ENCODE data around the gene PRRC2C. TPM values are rescaled to one million over a fixed set of nuclear protein-coding genes. Genes with fewer than 3 reads are reported as not detected.
"Not testable (repeated sequence)": the region's sequence is repeated elsewhere in the genome, so short reads cannot be mapped to it uniquely, and the experiment has no call there.

The PRRC2C gene
- total RNA-seq, 2 donors from 2014 or later: 136 to 142 TPM

GRCh38 chr1:171532520-171532919 lies 47.2 kb downstream of the PRRC2C start:
- Histone ChIP-seq H3K9ac (ENCODE audit: low read depth in 2 of 2, low read length in 2 of 2) (no peak overlapping the region), H3K9me3 (no peaks in the 10 kb centered on the region), H3K27me3 (no peaks in the 10 kb centered on the region), H3K4me3 (no peak overlapping the region), H3K36me3 (peaks cover 24% of the 10 kb centered on the region), H3K4me1 (no peaks in the 10 kb centered on the region), H3K27ac (no peak overlapping the region)
- DNase-seq: no peak
- intact Hi-C loops (cut with DNase I): loop anchor here (10.0 kb wide), 1 partner anchor 52 kb away; no protein-coding TSS in a partner anchor
- TF ChIP-seq CTCF (IDR thresholded peaks at IDR 0.05): no peak

GRCh38 chr1:171545523-171545922 lies 60.2 kb downstream of the PRRC2C start:
- H3K27me3 ChIP-seq: no peaks in the 10 kb centered on the region
- H3K4me3 ChIP-seq: no peak overlapping the region
- no peaks in the 10 kb centered on the region for H3K4me1 ChIP-seq
- peaks cover 18% of the 10 kb centered on the region for H3K36me3 ChIP-seq
- intact Hi-C loops (cut with DNase I): no loop called here
- no peak for TF ChIP-seq CTCF (IDR thresholded peaks at IDR 0.05)
- no peak overlapping the region for H3K27ac ChIP-seq
- DNase-seq: no peak
- no peak overlapping the region for H3K9ac ChIP-seq (ENCODE audit: low read depth in 2 of 2, low read length in 2 of 2)
- H3K9me3 ChIP-seq: no peaks in the 10 kb centered on the region

DNA sequence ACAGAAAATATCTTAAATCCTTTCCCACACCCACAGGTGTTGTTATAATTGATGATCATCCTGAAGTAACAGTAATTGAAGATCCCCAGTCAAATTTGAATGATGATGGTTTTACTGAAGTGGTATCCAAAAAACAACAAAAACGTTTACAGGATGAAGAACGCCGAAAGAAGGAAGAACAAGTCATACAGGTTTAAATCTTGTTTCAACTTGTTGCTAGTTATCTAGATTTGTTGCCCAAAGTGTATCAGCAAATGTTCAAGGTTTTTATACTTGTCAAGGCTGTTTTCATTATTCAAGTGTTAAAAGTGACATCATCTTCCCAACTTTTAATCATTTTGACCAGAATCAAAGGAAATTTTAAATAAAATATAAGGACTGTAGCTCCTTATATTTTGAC lies 64.7 kb downstream of the PRRC2C start:
- no peaks in the 10 kb centered on the region for H3K27me3 ChIP-seq
- no peaks in the 10 kb centered on the region for H3K9me3 ChIP-seq
- H3K4me1 ChIP-seq: no peaks in the 10 kb centered on the region
- DNase-seq: no peak
- no peak for TF ChIP-seq CTCF (IDR thresholded peaks at IDR 0.05)
- intact Hi-C loops (cut with DNase I): no loop called here
- H3K9ac ChIP-seq (ENCODE audit: low read depth in 2 of 2, low read length in 2 of 2): no peak overlapping the region
- H3K4me3 ChIP-seq: no peak overlapping the region
- peaks cover 10% of the 10 kb centered on the region for H3K36me3 ChIP-seq
- no peak overlapping the region for H3K27ac ChIP-seq

GRCh38 chr1:171550598-171551100 lies 65.3 kb downstream of the PRRC2C start:
- H3K27me3 ChIP-seq; DNase-seq; H3K9ac ChIP-seq (ENCODE audit: low read depth in 2 of 2, low read length in 2 of 2); intact Hi-C loops (cut with DNase I); H3K4me1 ChIP-seq; H3K27ac ChIP-seq; H3K4me3 ChIP-seq; H3K9me3 ChIP-seq: not testable (repeated sequence)
- H3K36me3 ChIP-seq: peaks cover 14% of the 10 kb centered on the region

DNA sequence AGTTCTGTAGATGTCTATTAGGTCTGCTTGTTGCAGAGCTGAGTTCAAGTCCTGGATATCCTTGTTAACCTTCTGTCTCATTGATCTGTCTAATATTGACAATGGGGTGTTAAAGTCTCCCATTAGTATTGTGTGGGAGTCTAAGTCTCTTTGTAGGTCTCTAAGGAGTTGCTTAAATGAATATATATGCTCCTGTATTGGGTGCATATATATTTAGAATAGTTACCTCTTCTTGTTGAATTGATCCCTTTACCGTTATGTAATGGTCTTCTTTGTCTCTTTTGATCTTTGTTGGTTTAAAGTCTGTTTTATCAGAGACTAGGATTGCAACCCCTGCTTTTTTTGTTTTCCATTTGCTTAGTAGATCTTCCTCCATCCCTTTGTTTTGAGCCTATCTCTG lies 68.6 kb downstream of the PRRC2C start:
- H3K4me1 ChIP-seq; H3K9ac ChIP-seq (ENCODE audit: low read depth in 2 of 2, low read length in 2 of 2); DNase-seq; H3K4me3 ChIP-seq; H3K27ac ChIP-seq; H3K27me3 ChIP-seq; intact Hi-C loops (cut with DNase I); H3K9me3 ChIP-seq: not testable (repeated sequence)
- H3K36me3 ChIP-seq: peaks cover 18% of the 10 kb centered on the region

GRCh38 chr1:171563675-171564074 lies 78.3 kb downstream of the PRRC2C start:
- Histone ChIP-seq H3K9ac (ENCODE audit: low read depth in 2 of 2, low read length in 2 of 2) (no peak overlapping the region), H3K27ac (no peak overlapping the region), H3K4me1 (no peaks in the 10 kb centered on the region), H3K9me3 (no peaks in the 10 kb centered on the region), H3K4me3 (no peak overlapping the region), H3K36me3 (peaks cover 8% of the 10 kb centered on the region), H3K27me3 (no peaks in the 10 kb centered on the region)
- intact Hi-C loops (cut with DNase I): no loop called here
- no peak for DNase-seq
- TF ChIP-seq CTCF (IDR thresholded peaks at IDR 0.05): no peak

All from colonic mucosa (tissue), 4 donors.